Left lung (tissue), 10 donors: Measurements from ENCODE around the gene S100PBP. TPM values are rescaled to one million over a fixed set of nuclear protein-coding genes. Genes with fewer than 3 reads are reported as not detected.

ENCODE experiments used
- ATAC-seq: fragments of 200-7000 bp; cut with Tn5 transposase; one replicate; pipeline ENCODE4 v1.9.1; 2020; ENCODE audit warnings: moderate library complexity
- DNase-seq, 4 donors: peaks; one replicate each; pipeline ENCODE4 v3.0.0-alpha.2; 2013 to 2020
- H3K27ac ChIP-seq, 2 donors: fragments of 200-600 bp; sonication (generic) in 1 of 2; one replicate each; pipeline versions ENCODE4 v1.5.0 to v1.8.0; 2020 to 2021
- H3K27me3 ChIP-seq, 2 donors: fragments of 200-600 bp; sonication (generic) in 1 of 2; one replicate each; pipeline versions ENCODE4 v1.5.0 to v1.8.0; 2020 to 2021
- H3K36me3 ChIP-seq, 2 donors: fragments of 200-600 bp; sonication (generic) in 1 of 2; one replicate each; pipeline versions ENCODE4 v1.5.0 to v1.8.0; 2020 to 2021
- H3K4me1 ChIP-seq, 2 donors: fragments of 200-600 bp; one replicate each; pipeline ENCODE4 v1.8.0; 2021
- H3K4me3 ChIP-seq, 2 donors: fragments of 200-600 bp; sonication (generic) in 1 of 2; one replicate each; pipeline versions ENCODE4 v1.5.0 to v1.8.0; 2020 to 2021; ENCODE audit warnings: mild to moderate bottlenecking in 1 of 2
- H3K9me3 ChIP-seq, 2 donors: fragments of 200-600 bp; sonication (generic) in 1 of 2; one replicate each; pipeline versions ENCODE4 v1.5.0 to v1.8.0; 2020 to 2021
- intact Hi-C, 2 donors: fragments of 100-400 bp; cut with DNase I; formaldehyde crosslinking; loops; one replicate each; pipeline versions ENCODE4 v1.11.2 to v1.14.2; 2022
- polyA plus RNA-seq, 6 donors: library from polyadenylated mRNA; unstranded; fragments of 120-200 nt; gene quantifications; one replicate each; pipeline ENCODE4 v1.2.1, GENCODE V29; 2013; ENCODE audit not compliant: insufficient read length in 6 of 6
- total RNA-seq, 2 donors: library from RNA; stranded (reverse); fragmentation: NEBNext Ultra II Directional; extraction: Animal tissue kit (Norgen Biotek cat#: 25700); gene quantifications; one replicate each; pipeline ENCODE4 v1.2.1, GENCODE V29; 2021
- TF ChIP-seq, protein P1 (sequence below), 2 donors: fragments of 200-600 bp; sonication (generic) in 1 of 2; IDR thresholded peaks; one replicate each; pipeline versions ENCODE4 v1.5.0 to v1.8.0; 2021; ENCODE audit warnings: antibody characterized with exemption in 2 of 2
- donor health status: DM: no; HTN: yes; CAD: no.
- donor health status: DM: no; HTN: no; CAD: no.

S100PBP gene
- total and polyA plus RNA-seq, 8 donors = 32.3 to 56.5 (median 51.1) TPM

GRCh38 chr1:32848354-32849063 lies 31.1 kb downstream of the S100PBP start:
- TF ChIP-seq, protein P1, sequence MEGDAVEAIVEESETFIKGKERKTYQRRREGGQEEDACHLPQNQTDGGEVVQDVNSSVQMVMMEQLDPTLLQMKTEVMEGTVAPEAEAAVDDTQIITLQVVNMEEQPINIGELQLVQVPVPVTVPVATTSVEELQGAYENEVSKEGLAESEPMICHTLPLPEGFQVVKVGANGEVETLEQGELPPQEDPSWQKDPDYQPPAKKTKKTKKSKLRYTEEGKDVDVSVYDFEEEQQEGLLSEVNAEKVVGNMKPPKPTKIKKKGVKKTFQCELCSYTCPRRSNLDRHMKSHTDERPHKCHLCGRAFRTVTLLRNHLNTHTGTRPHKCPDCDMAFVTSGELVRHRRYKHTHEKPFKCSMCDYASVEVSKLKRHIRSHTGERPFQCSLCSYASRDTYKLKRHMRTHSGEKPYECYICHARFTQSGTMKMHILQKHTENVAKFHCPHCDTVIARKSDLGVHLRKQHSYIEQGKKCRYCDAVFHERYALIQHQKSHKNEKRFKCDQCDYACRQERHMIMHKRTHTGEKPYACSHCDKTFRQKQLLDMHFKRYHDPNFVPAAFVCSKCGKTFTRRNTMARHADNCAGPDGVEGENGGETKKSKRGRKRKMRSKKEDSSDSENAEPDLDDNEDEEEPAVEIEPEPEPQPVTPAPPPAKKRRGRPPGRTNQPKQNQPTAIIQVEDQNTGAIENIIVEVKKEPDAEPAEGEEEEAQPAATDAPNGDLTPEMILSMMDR (IDR thresholded peaks at IDR 0.05) = no peak
- Histone ChIP-seq H3K4me3 (no peak overlapping the region), H3K4me1 (no peaks in the 10 kb centered on the region), H3K9me3 (peaks cover 0 to 7% of the 10 kb centered on the region in 2 donors), H3K27ac (no peak overlapping the region), H3K36me3 (peaks cover 0 to 61% of the 10 kb centered on the region in 2 donors), H3K27me3 (no peaks in the 10 kb centered on the region)
- DNase-seq (no peak), ATAC-seq (no peak)
- intact Hi-C loops = no loop called here

GRCh38 chr1:32855861-32856617 lies 38.6 kb downstream of the S100PBP start:
- Histone ChIP-seq H3K4me3 (no peak overlapping the region), H3K27me3 (no peaks in the 10 kb centered on the region), H3K9me3 (no peaks in the 10 kb centered on the region), H3K27ac (no peak overlapping the region), H3K4me1 (no peaks in the 10 kb centered on the region), H3K36me3 (peaks cover 0 to 64% of the 10 kb centered on the region in 2 donors)
- TF ChIP-seq, protein P1 (IDR thresholded peaks at IDR 0.05) = no peak
- intact Hi-C loops = no loop called here
- DNase-seq (no peak), ATAC-seq (no peak)

- intact Hi-C loops = no loop called here
Observed at GRCh38 chr1:32858136-32858535, 40.7 kb downstream of the S100PBP start.

GRCh38 chr1:32858791-32859190 lies 41.3 kb downstream of the S100PBP start:
- Histone ChIP-seq H3K36me3 (peaks cover 0 to 63% of the 10 kb centered on the region in 2 donors), H3K27ac (no peak overlapping the region), H3K4me3 (no peak overlapping the region), H3K9me3 (no peaks in the 10 kb centered on the region), H3K4me1 (no peaks in the 10 kb centered on the region), H3K27me3 (no peaks in the 10 kb centered on the region)
- ATAC-seq = no peak
- TF ChIP-seq, protein P1 (IDR thresholded peaks at IDR 0.05) = no peak
- intact Hi-C loops = no loop called here
- no peak for DNase-seq

More at GRCh38 chr1:32858136-32858535, 40.7 kb downstream of the S100PBP start:
- no peak for DNase-seq
- Histone ChIP-seq H3K4me1 (no peaks in the 10 kb centered on the region), H3K9me3 (no peaks in the 10 kb centered on the region), H3K27ac (no peak overlapping the region), H3K27me3 (no peaks in the 10 kb centered on the region), H3K4me3 (no peak overlapping the region), H3K36me3 (peaks cover 0 to 68% of the 10 kb centered on the region in 2 donors)
- no peak for ATAC-seq
- TF ChIP-seq, protein P1 (IDR thresholded peaks at IDR 0.05) = no peak

DNA sequence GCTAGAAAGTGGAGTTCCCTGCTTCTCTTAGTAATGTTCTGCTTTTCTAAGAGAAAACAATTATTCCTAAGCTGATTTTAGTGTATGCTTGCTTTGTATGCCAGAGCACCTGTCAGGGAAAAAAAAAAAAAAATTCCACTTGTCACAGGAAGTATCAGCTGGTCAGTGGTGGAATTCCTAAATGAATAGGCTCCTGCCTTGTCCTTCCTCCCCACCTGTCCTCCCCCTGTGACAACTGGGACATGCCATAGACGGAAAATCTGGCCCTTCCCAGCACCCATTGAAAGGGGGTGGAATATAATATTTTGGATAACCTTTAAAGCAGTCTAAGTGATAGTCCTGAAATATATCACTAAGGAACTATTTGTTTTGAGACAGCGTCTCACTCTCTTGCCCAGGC lies 42.5 kb downstream of the S100PBP start:
- Histone ChIP-seq H3K36me3 (peaks cover 0 to 56% of the 10 kb centered on the region in 2 donors), H3K4me1 (no peaks in the 10 kb centered on the region), H3K4me3 (no peak overlapping the region), H3K27ac (no peak overlapping the region), H3K9me3 (no peaks in the 10 kb centered on the region), H3K27me3 (no peaks in the 10 kb centered on the region)
- TF ChIP-seq, protein P1 (IDR thresholded peaks at IDR 0.05) = no peak
- intact Hi-C loops = no loop called here
- ATAC-seq (no peak), DNase-seq (no peak)
